Fibroblast of the conjunctiva (primary cell): ENCODE data around the gene IFITM1.
"Not testable (repeated sequence)": the region's sequence is repeated elsewhere in the genome, so short reads cannot be mapped to it uniquely, and the experiment has no call there.

Experiments used
- DNase-seq: peaks from one replicate; pipeline ENCODE4 v3.0.0-alpha.2; 2010; ENCODE audit warnings: low read depth

Gene IFITM1

DNA sequence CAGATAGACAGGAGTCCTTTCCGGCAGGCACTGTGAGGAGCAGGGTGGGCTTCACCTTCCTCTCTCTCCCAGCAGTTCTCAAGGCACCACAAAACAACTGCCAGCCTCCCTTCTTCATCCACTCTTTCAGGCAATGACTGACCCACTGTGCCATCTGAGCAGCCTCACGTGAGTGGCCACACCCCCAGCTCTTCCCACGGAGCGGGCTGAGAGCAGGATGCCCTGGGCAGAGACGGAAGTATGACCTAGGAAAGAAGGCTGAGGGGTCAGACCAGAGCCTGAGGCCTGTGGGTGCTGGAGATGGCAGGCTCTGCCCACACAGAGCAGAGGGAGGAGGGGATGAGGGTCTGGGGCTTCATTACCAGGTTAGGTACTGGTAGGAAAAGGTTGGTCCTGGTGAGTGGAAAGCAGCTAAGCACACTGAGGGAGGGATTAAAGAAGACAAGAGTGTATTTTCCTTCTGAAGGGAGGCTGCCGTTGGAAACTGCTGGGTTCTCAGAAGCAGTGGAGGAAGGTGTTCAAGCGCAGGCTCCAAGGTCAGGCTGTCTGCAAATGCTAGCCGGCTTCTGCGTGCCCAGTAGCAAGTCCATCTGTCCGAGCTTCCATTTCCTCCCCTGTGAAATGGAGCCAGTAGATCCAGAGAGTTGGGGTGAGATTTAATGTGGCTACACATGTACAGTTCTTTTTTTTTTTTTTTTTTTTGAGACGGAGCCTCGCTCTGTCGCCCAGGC is 31.0 kb upstream of the IFITM1 start:
- no peak for DNase-seq

GRCh38 chr11:283405-284104 is 30.3 kb upstream of the IFITM1 start:
- DNase-seq, result no peak

GRCh38 chr11:284105-285020 is 29.5 kb upstream of the IFITM1 start:
- DNase-seq, result no peak

DNA sequence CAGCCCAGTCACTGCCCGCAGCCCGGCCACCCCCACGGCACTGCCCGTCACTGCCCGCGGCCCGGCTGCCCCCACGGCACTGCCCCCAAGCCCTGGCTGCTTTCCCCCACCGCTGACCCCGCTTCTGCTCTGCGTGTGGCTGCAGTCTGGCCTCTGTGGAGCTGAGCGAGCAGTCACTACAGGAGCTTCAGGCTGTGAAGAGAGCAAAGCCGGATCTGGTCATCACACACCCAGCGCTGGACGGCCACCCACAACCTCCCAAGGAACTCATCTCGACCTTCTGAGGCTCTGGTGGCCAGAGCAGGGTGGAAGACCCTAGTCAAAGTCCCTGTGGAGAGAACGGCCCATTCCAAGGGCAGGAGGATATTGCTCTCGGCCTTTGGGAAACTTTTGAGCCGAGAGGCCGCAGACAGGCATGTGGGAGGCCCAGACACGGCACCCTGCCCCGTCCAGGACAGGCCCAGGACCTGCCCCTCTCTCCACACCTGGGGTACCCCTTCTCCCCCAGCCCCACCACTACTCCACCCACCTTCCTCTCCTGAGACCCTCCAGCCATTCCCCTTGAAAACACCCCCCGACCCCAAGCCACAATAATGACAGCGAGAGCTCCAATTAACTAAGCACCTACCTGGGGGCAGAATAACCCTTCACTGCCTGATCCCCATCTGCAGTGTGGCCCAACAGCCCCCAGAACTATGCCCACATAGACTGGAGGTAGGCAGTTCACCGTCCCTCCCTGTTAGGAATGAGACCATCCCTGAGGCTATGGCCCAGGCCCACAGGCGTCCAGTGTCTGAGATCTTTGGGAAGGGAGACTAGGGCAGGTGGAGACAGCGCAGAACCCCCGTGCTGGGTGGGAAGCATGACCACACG is 28.6 kb upstream of the IFITM1 start:
- DNase-seq, result no peak

DNA sequence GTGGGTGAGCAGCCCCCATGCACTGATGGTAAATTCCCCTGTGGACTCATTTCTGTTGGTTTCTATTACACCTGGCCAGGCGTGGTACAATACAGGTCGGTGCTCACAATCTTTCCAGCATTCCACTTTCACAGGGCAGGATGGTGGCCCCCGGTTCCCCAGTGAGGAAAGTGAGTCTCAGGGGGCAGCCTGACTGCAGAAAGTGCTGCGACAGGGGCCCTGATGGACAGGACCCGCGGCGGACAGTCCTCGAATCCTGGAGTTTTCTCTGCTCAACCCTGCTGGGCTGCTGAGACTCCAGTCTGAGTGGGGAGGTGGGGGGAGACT is 28.0 kb upstream of the IFITM1 start:
- no peak for DNase-seq

DNA sequence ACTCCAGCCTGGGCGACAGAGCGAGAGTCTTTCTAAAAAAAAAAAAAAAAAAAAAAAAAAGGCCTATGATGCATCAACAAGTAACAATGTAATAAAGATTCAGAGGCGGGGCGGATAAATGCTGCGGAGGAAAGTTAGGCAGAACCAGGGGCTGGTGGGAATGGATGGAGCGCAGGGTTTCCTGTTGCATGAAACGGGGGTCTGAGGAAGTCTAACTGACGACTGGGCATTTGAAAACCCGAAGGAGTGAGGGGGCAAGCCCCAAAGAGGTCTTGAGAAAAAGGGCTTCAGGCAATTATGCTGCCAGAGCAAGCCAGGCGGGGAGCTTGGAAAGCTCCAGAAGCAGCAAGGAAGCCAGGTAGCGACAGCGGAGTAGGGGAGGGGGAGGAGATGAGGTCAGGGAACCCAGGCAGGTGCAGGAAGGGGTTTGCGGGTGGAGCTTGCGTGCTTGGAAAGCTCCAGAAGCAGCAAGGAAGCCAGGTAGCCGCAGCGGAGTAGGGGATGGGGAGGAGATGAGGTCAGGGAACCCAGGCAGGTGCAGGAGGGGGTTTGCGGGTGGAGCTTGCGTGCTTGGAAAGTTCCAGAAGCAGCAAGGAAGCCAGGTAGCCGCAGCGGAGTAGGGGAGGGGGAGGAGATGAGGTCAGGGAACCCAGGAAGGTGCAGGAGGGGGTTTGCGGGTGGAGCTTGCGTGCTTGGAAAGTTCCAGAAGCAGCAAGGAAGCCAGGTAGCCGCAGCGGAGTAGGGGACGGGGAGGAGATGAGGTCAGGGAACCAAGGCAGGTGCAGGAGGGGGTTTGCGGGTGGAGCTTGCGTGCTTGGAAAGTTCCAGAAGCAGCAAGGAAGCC is 26.6 kb upstream of the IFITM1 start:
- not testable (repeated sequence) for DNase-seq

DNA sequence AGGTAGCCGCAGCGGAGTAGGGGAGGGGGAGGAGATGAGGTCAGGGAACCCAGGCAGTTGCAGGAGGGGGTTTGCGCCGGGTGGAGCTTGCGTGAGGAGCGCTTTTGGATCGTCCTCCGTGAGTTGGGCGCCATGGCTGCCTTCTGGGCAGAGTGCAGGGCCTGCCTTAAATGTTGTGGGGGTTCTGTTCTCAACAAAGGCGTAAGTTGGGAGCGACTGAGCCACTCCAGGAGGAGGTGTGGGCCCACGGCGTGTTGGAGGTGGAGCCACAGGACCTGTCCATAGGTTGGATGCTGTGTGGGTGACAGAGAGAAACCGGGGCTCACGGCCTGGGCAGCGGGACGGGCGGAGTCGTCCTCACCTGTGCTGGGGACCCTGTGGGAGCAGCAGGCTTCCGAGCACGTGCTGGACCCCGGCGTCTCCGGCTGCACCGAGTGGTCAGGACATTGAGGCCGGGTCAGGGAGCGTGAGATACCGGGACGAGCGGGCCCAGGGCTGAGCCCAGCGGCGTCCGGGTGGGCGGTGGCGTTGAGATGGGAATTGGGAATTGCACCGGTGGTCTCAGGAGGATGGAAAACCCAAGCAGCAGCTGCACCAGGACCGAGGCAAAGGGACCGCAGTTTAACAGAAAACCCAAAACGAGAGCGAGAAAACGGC is 25.9 kb upstream of the IFITM1 start:
- no peak for DNase-seq

DNA sequence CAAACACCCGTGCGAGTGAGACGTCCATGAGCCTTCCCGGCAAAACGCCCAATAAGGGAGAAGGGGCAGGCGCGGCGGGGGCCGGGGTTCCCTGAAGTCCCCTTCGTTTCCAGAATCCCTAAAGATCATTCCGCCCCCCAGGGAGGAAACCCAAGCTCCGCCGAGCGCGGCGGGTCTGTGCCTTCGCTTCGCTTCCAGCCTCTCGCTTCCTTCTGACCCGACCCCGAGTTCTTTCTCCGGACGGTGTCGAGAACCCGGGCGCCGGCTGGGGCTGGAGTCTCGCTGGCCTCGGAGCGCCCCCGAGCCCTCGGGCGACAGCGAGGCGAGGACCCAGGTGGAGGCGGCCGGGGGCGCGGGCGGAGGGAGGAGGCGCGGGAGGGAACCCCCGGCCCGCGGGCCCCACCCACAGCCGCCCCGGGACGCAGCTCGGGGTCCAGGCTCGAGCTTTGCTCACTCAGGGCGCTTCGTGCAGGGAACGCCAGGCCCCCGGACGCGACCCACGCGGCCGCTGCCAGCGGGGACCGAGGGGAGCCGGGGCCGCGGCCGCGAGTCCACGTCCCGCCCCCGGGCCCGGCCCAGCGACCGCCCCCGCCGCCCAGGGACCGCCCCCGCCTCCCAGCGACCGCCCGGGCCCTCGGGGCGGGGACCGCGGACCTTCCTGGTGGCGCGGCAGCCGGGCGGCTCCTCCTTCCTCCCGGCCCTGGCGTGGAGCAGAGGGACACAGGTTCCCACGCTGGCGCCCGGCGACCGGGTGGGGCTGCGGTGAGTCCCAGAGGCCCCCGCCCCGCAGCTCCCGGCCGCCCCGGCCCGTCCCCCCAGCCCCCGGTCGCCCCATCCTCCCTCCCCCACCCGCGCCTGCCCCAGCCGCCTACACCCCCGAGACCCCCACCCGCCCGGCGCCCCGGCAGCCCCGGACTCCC is 25.1 kb upstream of the IFITM1 start, which contains the start of gene PGGHG:
Gene PGGHG (plus strand): TSS at position 649 of the 920 bp plus-strand sequence. CDS start 691 bp downstream, outside the sequence.
- DNase-seq, result no peak

GRCh38 chr11:289398-289711 is 24.5 kb upstream of the IFITM1 start:
- no peak for DNase-seq

DNA sequence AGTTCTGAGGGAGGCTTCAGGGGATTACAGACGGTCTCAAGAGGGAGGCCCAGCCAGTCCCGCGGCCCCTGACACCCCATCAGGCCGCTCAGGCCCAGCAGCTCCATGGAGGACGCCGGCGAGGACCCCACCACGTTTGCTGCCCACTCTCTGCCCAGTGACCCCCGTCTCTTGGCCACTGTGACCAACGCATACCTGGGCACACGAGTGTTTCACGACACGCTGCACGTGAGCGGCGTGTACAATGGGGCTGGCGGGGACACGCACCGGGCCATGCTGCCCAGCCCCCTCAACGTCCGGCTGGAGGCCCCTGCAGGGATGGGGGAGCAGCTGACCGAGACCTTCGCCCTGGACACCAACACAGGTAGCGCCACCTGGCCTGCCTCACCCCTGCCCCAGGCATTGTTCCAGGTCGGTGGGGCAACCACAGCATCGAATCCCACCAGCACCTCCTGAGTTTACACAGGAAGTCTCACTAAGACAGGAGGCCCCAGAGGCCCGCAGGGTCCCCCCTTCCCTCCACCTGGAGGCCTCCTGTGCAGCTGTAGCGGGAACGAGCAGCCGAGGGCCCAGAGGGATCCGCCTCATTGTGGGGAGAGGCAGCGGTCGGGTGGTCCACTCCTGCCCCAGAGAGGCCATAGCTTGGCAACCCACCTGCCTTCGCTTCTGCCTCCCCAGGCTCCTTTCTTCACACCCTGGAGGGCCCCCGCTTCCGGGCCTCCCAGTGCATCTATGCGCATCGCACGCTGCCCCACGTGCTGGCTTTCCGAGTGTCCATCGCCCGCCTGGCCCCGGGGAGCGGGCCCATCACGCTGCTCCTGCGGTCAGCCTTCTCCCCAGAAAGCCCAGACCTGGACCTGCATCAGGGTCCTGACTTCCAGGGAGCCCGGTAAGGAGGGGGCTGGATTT is 23.9 kb upstream of the IFITM1 start:
- DNase-seq, result no peak

DNA sequence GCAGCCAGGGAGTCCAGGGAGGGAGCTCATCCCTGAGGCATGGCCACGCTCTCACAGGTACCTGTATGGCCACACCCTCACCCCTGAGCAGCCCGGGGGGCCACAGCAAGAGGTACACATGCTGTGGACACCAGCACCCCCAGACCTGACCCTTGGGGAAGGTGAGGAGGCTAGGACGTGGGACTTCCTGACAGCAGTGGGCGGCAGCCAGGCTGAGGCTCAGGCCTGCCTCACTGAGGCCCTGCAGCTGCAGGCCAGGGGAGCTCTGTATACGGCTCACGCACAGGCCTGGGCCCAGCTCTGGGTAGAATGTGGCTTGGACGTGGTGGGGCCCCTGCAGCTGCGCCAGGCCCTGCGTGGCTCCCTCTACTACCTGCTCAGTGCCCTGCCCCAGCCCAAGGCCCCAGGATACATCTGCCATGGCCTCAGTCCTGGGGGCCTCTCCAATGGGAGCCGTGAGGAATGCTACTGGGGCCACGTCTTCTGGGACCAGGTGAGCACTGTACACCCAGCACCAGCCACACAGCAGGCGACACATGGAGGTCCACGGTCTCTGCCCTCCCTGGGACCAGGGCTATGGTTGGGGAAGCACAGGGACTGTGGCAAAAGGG is 23.1 kb upstream of the IFITM1 start:
- DNase-seq, result no peak

DNA sequence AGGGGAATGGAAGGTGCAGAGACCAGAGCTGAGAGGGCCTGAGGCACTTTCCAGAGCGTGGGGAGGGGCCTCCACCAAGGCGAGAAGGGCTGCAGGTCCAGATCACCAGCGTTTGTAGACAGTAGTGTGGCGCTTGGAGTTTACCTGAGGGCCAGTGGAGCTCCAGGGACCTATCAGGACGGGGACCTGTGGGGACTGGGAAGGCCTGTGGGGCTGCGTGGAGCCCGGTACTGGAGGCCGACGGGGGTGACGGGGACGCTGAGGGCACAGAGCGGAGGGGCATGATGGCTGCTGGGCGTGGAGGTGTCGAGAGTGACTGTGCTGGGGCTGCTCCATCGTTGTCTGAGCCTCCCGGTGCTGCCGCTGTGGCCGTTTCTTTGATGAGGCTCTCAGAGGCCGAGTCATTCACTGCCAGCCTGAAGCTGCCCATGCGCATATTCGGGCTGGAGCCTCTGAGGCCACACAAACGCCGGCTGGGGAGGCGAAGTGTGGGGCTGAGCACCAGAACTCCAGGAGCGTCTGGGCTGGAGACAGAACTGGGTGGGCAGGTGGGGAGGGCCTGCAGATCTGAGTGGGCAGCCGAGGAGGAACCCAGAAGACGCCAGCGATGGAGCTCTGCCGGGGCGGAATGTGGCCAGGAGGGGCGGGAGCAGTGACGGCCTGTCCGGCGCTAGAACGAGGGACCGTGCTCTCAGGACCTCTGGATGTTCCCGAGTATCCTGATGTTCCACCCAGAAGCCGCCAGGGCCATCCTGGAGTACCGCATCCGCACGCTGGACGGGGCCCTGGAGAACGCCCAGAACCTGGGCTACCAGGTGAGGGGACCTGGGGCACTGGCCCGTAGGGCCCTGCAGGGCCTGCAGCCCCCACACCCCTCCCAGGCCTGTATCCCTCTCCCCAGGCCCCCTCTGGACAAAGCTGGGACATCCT is 22.3 kb upstream of the IFITM1 start:
- DNase-seq, result no peak

DNA sequence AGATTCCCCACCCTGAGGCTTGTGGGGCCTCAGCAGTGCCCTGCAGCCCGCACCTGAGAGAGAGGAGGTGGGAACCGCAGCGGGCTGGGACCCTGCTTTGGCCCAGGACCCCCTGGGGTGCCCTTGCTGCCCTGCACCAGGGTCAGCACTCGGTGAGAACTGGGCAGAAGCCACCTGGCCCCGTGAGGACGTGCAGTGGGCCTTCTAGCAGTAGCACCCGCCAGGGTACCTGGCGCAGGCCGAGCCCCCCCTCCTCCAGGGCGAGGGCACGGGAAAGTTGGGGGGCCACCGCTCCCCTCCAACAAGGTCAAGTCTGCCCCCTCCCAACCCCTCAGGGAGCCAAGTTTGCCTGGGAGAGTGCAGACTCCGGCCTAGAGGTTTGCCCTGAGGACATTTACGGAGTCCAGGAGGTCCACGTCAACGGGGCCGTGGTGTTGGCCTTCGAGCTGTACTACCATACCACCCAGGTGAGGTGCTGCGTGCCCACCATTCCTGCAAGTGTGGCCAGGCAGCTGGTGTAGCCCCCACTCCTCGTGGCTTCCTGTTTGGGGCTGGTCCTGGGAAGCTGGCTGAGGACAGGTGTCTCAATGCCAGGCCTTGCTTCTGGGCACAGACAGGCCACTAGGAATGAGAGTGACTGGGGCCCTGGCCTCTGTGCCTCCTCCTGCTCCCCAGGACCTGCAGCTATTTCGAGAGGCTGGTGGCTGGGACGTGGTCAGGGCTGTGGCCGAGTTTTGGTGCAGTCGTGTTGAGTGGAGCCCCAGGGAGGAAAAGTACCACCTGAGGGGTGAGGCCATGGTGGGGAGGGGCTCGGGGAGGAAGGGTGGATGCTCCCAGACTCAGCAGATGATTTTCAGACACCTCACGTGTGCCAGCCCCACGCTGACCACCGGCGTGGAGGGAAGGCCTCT is 21.4 kb upstream of the IFITM1 start:
- no peak for DNase-seq

GRCh38 chr11:293271-293851 is 20.5 kb upstream of the IFITM1 start:
- no peak for DNase-seq
